Endothelial cell of umbilical vein (primary cell): ENCODE measurements around the gene HTATSF1. TPM values are rescaled to one million over a fixed set of nuclear protein-coding genes. Genes with fewer than 3 reads are reported as not detected.

ENCODE experiments used
- BruUV-seq: library from RNA; stranded (reverse); fragments of 400-500 nt; replicated peaks from 2 replicates; lab custom pipeline; 2021; lab: Mats Ljungman, UMichigan
- CTCF ChIA-PET: fragments of 300-600, 350-600 bp; sonication (Branson Sonifier 250); formaldehyde crosslinking; loops from one replicate; lab custom pipeline; 2021; ENCODE audit warnings: antibody characterized with exemption, inconsistent platforms; lab: Charles Lee
- POLR2A ChIA-PET: fragments of 300-600, 350-600 bp; sonication (Branson Sonifier 250); formaldehyde crosslinking; loops from one replicate; lab custom pipeline; 2021; ENCODE audit warnings: antibody characterized with exemption, inconsistent platforms; lab: Charles Lee
- DNase-seq: peaks from one replicate; pipeline ENCODE4 v3.0.0-alpha.2; 2011; ENCODE audit warnings: low read depth, low spot score
- FAIRE-seq: peaks from 2 replicates; lab custom pipeline; 2011; peaks lifted over from hg19 to GRCh38; lab: Jason Lieb, UNC
- H2AFZ ChIP-seq: 2 replicates; pipeline ENCODE4 v1.6.0; 2012; ENCODE audit warnings: low read depth, low read length, control low read depth, inconsistent platforms
- H3K27ac ChIP-seq: 2 replicates; pipeline ENCODE4 v1.5.1; 2011; ENCODE audit warnings: low read depth, mild to moderate bottlenecking, control low read depth, low read length, moderate library complexity; ENCODE audit not compliant: insufficient read depth
- H3K27me3 ChIP-seq, 2 experiments: 2 replicates each; pipeline versions ENCODE4 v1.6.0 to v1.6.1; 2011; ENCODE audit warnings: low read length in 2 of 2, mixed read lengths in 1 of 2; ENCODE audit not compliant: control insufficient read depth in 2 of 2, insufficient read depth in 2 of 2
- H3K36me3 ChIP-seq, 2 experiments: 2 replicates in 1 of 2; 3 replicates in 1 of 2; pipeline ENCODE4 v1.5.1; 2011; ENCODE audit warnings: low read length in 2 of 2, mild to moderate bottlenecking in 1 of 2, moderate library complexity in 1 of 2; ENCODE audit not compliant: control insufficient read depth in 2 of 2, insufficient read depth in 2 of 2; ENCODE audit errors: extremely low read depth in 1 of 2
- H3K4me1 ChIP-seq: 3 replicates; pipeline ENCODE4 v1.5.1; 2011; ENCODE audit warnings: mild to moderate bottlenecking, low read length; ENCODE audit not compliant: control insufficient read depth, insufficient read depth; ENCODE audit errors: extremely low read depth
- H3K4me2 ChIP-seq: 2 replicates; pipeline ENCODE4 v1.6.1; 2011; ENCODE audit warnings: low read length, control low read depth, mixed read lengths; ENCODE audit not compliant: insufficient read depth
- H3K4me3 ChIP-seq, 3 experiments: fragments of 200-600 bp in 1 of 3; sonication (generic), shearing (Covaris generic) in 1 of 3; replicated peaks in 1 of 3; 2 replicates each; pipeline ENCODE4 v1.5.1; 2011 to 2016; ENCODE audit warnings: control low read depth in 3 of 3, low read length in 3 of 3, mild to moderate bottlenecking in 2 of 3, inconsistent platforms in 1 of 3, low read depth in 1 of 3, moderate library complexity in 1 of 3; ENCODE audit not compliant: insufficient read depth in 1 of 3
- H3K79me2 ChIP-seq: 2 replicates; pipeline ENCODE4 v1.6.0; 2012; ENCODE audit warnings: low read length, inconsistent platforms; ENCODE audit not compliant: control insufficient read depth, insufficient read depth
- H3K9ac ChIP-seq: replicated peaks from 2 replicates; pipeline ENCODE3; 2011; ENCODE audit warnings: low read length, control low read depth; ENCODE audit not compliant: insufficient read depth; ENCODE audit errors: extremely low read depth
- H3K9me1 ChIP-seq: replicated peaks from 3 replicates; pipeline ENCODE4 v1.6.0; 2011; ENCODE audit warnings: mild to moderate bottlenecking, low read length; ENCODE audit not compliant: control insufficient read depth, insufficient read depth; ENCODE audit errors: extremely low read depth
- H3K9me3 ChIP-seq: replicated peaks from 2 replicates; pipeline ENCODE4 v1.5.1; 2012; ENCODE audit warnings: low read length, inconsistent platforms; ENCODE audit not compliant: control insufficient read depth, insufficient read depth
- H4K20me1 ChIP-seq: replicated peaks from 2 replicates; pipeline ENCODE3; 2011; ENCODE audit warnings: mild to moderate bottlenecking, low read length; ENCODE audit not compliant: control insufficient read depth, insufficient read depth; ENCODE audit errors: extremely low read depth
- EZH2 ChIP-seq: IDR thresholded peaks from 2 replicates; pipeline ENCODE4 v1.6.1; 2012; ENCODE audit warnings: borderline replicate concordance, low read depth, mild to moderate bottlenecking, moderate library complexity, low read length, inconsistent platforms; ENCODE audit not compliant: severe bottlenecking
- FOS ChIP-seq: IDR thresholded peaks from 2 replicates; pipeline ENCODE4 v1.6.1; 2011; ENCODE audit warnings: mild to moderate bottlenecking, low read length, moderate library complexity, borderline replicate concordance; ENCODE audit not compliant: insufficient read depth
- JUN ChIP-seq: IDR thresholded peaks from 2 replicates; pipeline ENCODE4 v1.6.1; 2011; ENCODE audit warnings: borderline replicate concordance, low read depth; ENCODE audit not compliant: insufficient read length, insufficient read depth
- MAX ChIP-seq: IDR thresholded peaks from 2 replicates; pipeline ENCODE4 v1.6.1; 2011; ENCODE audit not compliant: insufficient read depth, insufficient read length
- MYC ChIP-seq: IDR thresholded peaks from one replicate; pipeline ENCODE4 v1.6.1; 2011; ENCODE audit warnings: mild to moderate bottlenecking, low read depth, low read length
- POLR2A ChIP-seq: IDR thresholded peaks from 2 replicates; pipeline ENCODE4 v1.6.1; 2012; ENCODE audit warnings: low read depth, mild to moderate bottlenecking, control low read depth, low read length
- POLR2AphosphoS5 ChIP-seq: IDR thresholded peaks from 2 replicates; pipeline ENCODE4 v1.6.1; 2012; ENCODE audit warnings: low read depth, mild to moderate bottlenecking, control low read depth, low read length, moderate library complexity; ENCODE audit not compliant: insufficient read depth
- dilution Hi-C: fragments of 300-500 bp; cut with MboI; formaldehyde crosslinking; loops from one replicate; pipeline ENCODE4 v1.15.0; 2019; ENCODE audit warnings: low sequenced_read_pairs; ENCODE audit not compliant: extremely low pct_ligation_motif_present
- intact Hi-C: fragments of 100-400 bp; cut with micrococcal nuclease; formaldehyde crosslinking; loops from one replicate; pipeline ENCODE4 v1.10.0; 2022
- polyA plus RNA-seq, 4 experiments: library from polyadenylated mRNA; depleted of rRNA in 3 of 4; stranded (reverse) in 3 of 4; unstranded in 1 of 4; fragments of >200 nt; gene quantifications; 2 replicates each; pipeline versions ENCODE4 v1.2.1 to v1.2.3, GENCODE V29; 2011 to 2012; ENCODE audit warnings: missing spikeins in 1 of 4
- total RNA-seq: library from RNA; stranded (reverse); gene quantifications from 2 replicates; pipeline ENCODE4 v1.2.3, GENCODE V29; 2021

Gene HTATSF1
- total and polyA plus RNA-seq, 2 donors (not counting 3 experiments of a cell fraction or from before 2014, with no cell fraction given) = 1.0 to 31.1 TPM

- no peak overlapping the region for H2AFZ ChIP-seq
- FAIRE-seq = no peak
- no peaks in the 10 kb centered on the region for H3K9me3 ChIP-seq
- POLR2A ChIA-PET = no interaction called here
- no peaks in the 10 kb centered on the region for H3K36me3 ChIP-seq
- H3K4me2 ChIP-seq = no peak overlapping the region
- H3K79me2 ChIP-seq = no peaks in the 10 kb centered on the region
- no TSS peak for BruUV-seq
- CTCF ChIA-PET = no interaction called here
- H3K9ac ChIP-seq = no peak overlapping the region
- no peaks in the 10 kb centered on the region for H3K9me1 ChIP-seq
- no peaks in the 10 kb centered on the region for H3K4me1 ChIP-seq
- dilution Hi-C loops = no loop called here
- TF ChIP-seq FOS = no peak
- TF ChIP-seq POLR2AphosphoS5 = no peak
- no peaks in the 10 kb centered on the region for H3K27me3 ChIP-seq
- H3K4me3 ChIP-seq = no peak overlapping the region
- intact Hi-C loops = no loop called here
- H3K27ac ChIP-seq = no peak overlapping the region
- no peaks in the 10 kb centered on the region for H4K20me1 ChIP-seq
- no peak for DNase-seq
These were observed 42.8 kb downstream of the HTATSF1 start for GRCh38 chrX:136540226-136540625.

- Histone ChIP-seq H3K9me3 (no peaks in the 10 kb centered on the region), H3K9ac (no peak overlapping the region), H3K27ac (no peak overlapping the region), H3K27me3 (no peaks in the 10 kb centered on the region), H3K4me2 (no peak overlapping the region), H3K36me3 (no peaks in the 10 kb centered on the region), H3K79me2 (no peaks in the 10 kb centered on the region), H3K4me3 (no peak overlapping the region), H2AFZ (no peak overlapping the region), H3K9me1 (no peaks in the 10 kb centered on the region), H3K4me1 (no peaks in the 10 kb centered on the region), H4K20me1 (no peaks in the 10 kb centered on the region)
- dilution Hi-C loops (no loop called here), intact Hi-C loops (no loop called here)
- no TSS peak for BruUV-seq
- TF ChIP-seq POLR2AphosphoS5 (no peak), FOS (no peak), MAX (no peak), MYC (no peak), POLR2A (no peak), JUN (no peak), EZH2 (no peak)
- ChIA-PET POLR2A (no interaction called here), CTCF (no interaction called here)
- FAIRE-seq = no peak
- DNase-seq = no peak
These were observed 43.9 kb downstream of the HTATSF1 start for GRCh38 chrX:136541294-136541693.
